Sciatic nerve (tissue), 2 donors: Measurements from ENCODE around the gene PDF. TPM values are rescaled to one million over a fixed set of nuclear protein-coding genes. Genes with fewer than 3 reads are reported as not detected.
"Not testable (repeated sequence)": the region's sequence is repeated elsewhere in the genome, so short reads cannot be mapped to it uniquely, and the experiment has no call there.

Experiments
- ATAC-seq: fragments of 200-7000 bp; cut with Tn5 transposase; one replicate; pipeline ENCODE4 v1.9.1; 2020; ENCODE audit warnings: mild to moderate bottlenecking, moderate library complexity
- DNase-seq: peaks from one replicate; pipeline ENCODE4 v3.0.0-alpha.2; 2020; ENCODE audit warnings: low spot score
- intact Hi-C: fragments of 100-400 bp; cut with DNase I; formaldehyde crosslinking; loops from one replicate; pipeline ENCODE4 v1.14.2; 2022
- total RNA-seq: library from RNA; stranded (reverse); fragmentation: NEBNext Ultra II Directional; extraction: Animal tissue kit (Norgen Biotek cat#: 25700); gene quantifications from one replicate; pipeline ENCODE4 v1.2.1, GENCODE V29; 2021
- donor health status: DM: no; HTN: no; CAD: no.
- donor health status: DM: no; HTN: no; CAD: no.

Gene PDF
- 6.0 TPM for total RNA-seq

GRCh38 chr16:69330286-69331109 lies at the start of gene PDF:
Gene PDF, minus strand, starts transcription at chr16:69330588. Its CDS starts 18 bp downstream, at chr16:69330570.
- DNase-seq (peak; percentile 96), ATAC-seq (peak; percentile 99)
- intact Hi-C loops: no loop called here

- ATAC-seq (no peak), DNase-seq (no peak)
- intact Hi-C loops: no loop called here
These were observed 48.4 kb upstream of the PDF start for GRCh38 chr16:69378760-69379159.

GRCh38 chr16:69378036-69378435 lies 47.6 kb upstream of the PDF start:
- intact Hi-C loops: no loop called here
- ATAC-seq: no peak

GRCh38 chr16:69376393-69377059 lies 46.1 kb upstream of the PDF start:
- DNase-seq (no peak), ATAC-seq (no peak)
- intact Hi-C loops: no loop called here

More at GRCh38 chr16:69378036-69378435, 47.6 kb upstream of the PDF start:
- DNase-seq: no peak

- DNase-seq (no peak), ATAC-seq (no peak)
- intact Hi-C loops: no loop called here
These were observed 42.6 kb upstream of the PDF start for GRCh38 chr16:69373019-69373418.

GRCh38 chr16:69371564-69371963 lies 41.2 kb upstream of the PDF start:
- intact Hi-C loops: no loop called here
- DNase-seq: no peak
- ATAC-seq: no peak

GRCh38 chr16:69368866-69369265 lies 38.5 kb upstream of the PDF start:
- ATAC-seq (no peak), DNase-seq (no peak)
- intact Hi-C loops: no loop called here

- intact Hi-C loops: no loop called here
- DNase-seq: no peak
- ATAC-seq: no peak
These were observed 37.6 kb upstream of the PDF start for GRCh38 chr16:69367980-69368379.

GRCh38 chr16:69366431-69366830 lies 36.0 kb upstream of the PDF start:
- intact Hi-C loops: no loop called here
- ATAC-seq (no peak), DNase-seq (no peak)

- no peak for ATAC-seq
- intact Hi-C loops: no loop called here
- no peak for DNase-seq
These were observed 35.5 kb upstream of the PDF start for GRCh38 chr16:69365901-69366300.

GRCh38 chr16:69364088-69364487 lies 33.7 kb upstream of the PDF start:
- intact Hi-C loops: no loop called here
- DNase-seq (no peak), ATAC-seq (no peak)

GRCh38 chr16:69363281-69363717 lies 32.9 kb upstream of the PDF start:
- no peak for DNase-seq
- intact Hi-C loops: no loop called here
- no peak for ATAC-seq

- ATAC-seq, intact Hi-C loops, DNase-seq: not testable (repeated sequence)
These were observed 29.7 kb upstream of the PDF start for GRCh38 chr16:69360070-69360469.

- no peak for ATAC-seq
- DNase-seq: no peak
- intact Hi-C loops: no loop called here
These were observed 21.1 kb upstream of the PDF start, which contains the start of gene TMED6 for GRCh38 chr16:69351309-69352027. Gene TMED6, minus strand, starts transcription at chr16:69351786. Its CDS starts 33 bp downstream, at chr16:69351753.

- DNase-seq (no peak), ATAC-seq (no peak)
These were observed 20.2 kb upstream of the PDF start for GRCh38 chr16:69350536-69351133.

GRCh38 chr16:69349536-69349935 lies 19.1 kb upstream of the PDF start:
- intact Hi-C loops: no loop called here
- DNase-seq: no peak

More at GRCh38 chr16:69350536-69351133, 20.2 kb upstream of the PDF start:
- intact Hi-C loops: no loop called here

GRCh38 chr16:69348222-69348621 lies 17.8 kb upstream of the PDF start:
- no peak for DNase-seq
- intact Hi-C loops: no loop called here
- ATAC-seq: no peak

More at GRCh38 chr16:69349536-69349935, 19.1 kb upstream of the PDF start:
- ATAC-seq: no peak

- intact Hi-C loops: no loop called here
- ATAC-seq: no peak
These were observed 16.3 kb upstream of the PDF start for GRCh38 chr16:69346683-69347082.

GRCh38 chr16:69345923-69346322 lies 15.5 kb upstream of the PDF start:
- DNase-seq (no peak), ATAC-seq (no peak)
- intact Hi-C loops: no loop called here

More at GRCh38 chr16:69346683-69347082, 16.3 kb upstream of the PDF start:
- DNase-seq: no peak
